Uterus (tissue), 4 donors: ENCODE data around the gene COL27A1. TPM values are rescaled to one million over a fixed set of nuclear protein-coding genes. Genes with fewer than 3 reads are reported as not detected.
A peak's percentile ranks its signal among the peaks of the same experiment; 100 is the strongest.

ENCODE experiments used
- DNase-seq, 2 donors: peaks; one replicate each; pipeline ENCODE4 v3.0.0-alpha.2; 2019 to 2020
- H3K27ac ChIP-seq, 2 donors: fragments of 200-600 bp; sonication (generic); 1 replicate in 1 of 2; 2 replicates in 1 of 2; pipeline ENCODE4 v1.5.1; 2016 to 2018
- H3K27me3 ChIP-seq, 2 donors: fragments of 200-600 bp; sonication (generic); one replicate each; pipeline ENCODE4 v1.5.1; 2018 to 2019; ENCODE audit warnings: control low read depth in 1 of 2
- H3K36me3 ChIP-seq, 2 donors: fragments of 200-600 bp; sonication (generic); one replicate each; pipeline ENCODE4 v1.5.1; 2019; ENCODE audit warnings: control low read depth in 1 of 2
- H3K4me1 ChIP-seq, 2 donors: fragments of 200-600 bp; sonication (generic); one replicate each; pipeline ENCODE4 v1.5.1; 2018 to 2019; ENCODE audit warnings: control low read depth in 1 of 2
- H3K4me3 ChIP-seq, 2 donors: fragments of 200-600 bp; sonication (generic); 1 replicate in 1 of 2; 2 replicates in 1 of 2; pipeline ENCODE4 v1.5.1; 2018 to 2019; ENCODE audit warnings: mild to moderate bottlenecking in 1 of 2
- H3K9me3 ChIP-seq, 2 donors: fragments of 200-600 bp; sonication (generic); one replicate each; pipeline ENCODE4 v1.5.1; 2019; ENCODE audit warnings: control low read depth in 1 of 2
- POLR2A ChIP-seq, 2 donors: fragments of 450-650 bp; IDR thresholded peaks; one replicate each; pipeline ENCODE4 v1.6.1; 2016; ENCODE audit warnings: antibody characterized with exemption in 2 of 2, mild to moderate bottlenecking in 1 of 2, moderate library complexity in 1 of 2
- intact Hi-C: fragments of 100-400 bp; cut with DNase I; formaldehyde crosslinking; loops from one replicate; pipeline ENCODE4 v1.15.1; 2023; ENCODE audit warnings: low total_unique reads
- total RNA-seq, 4 donors: library from RNA; depleted of rRNA in 3 of 4; stranded (reverse); fragments of >200 nt in 3 of 4; gene quantifications; one replicate each; pipeline versions ENCODE4 v1.1.0 to v1.2.4, GENCODE V29; 2014 to 2023
- TF ChIP-seq, protein P1 (sequence below), 4 experiments: fragments of 200-600 bp in 2 of 4; fragments of 450-650 bp in 2 of 4; sonication (generic) in 2 of 4; IDR thresholded peaks; one replicate each; pipeline ENCODE4 v1.5.1; 2016 to 2019; ENCODE audit warnings: antibody characterized with exemption in 4 of 4, mild to moderate bottlenecking in 2 of 4, moderate library complexity in 1 of 4
- donor health status: DM: yes; HTN: yes; CAD: no.

The COL27A1 gene
- total RNA-seq, 4 donors from 2014 or later = 7.9 to 52.9 (median 43.3) TPM

- no peak for DNase-seq
- Histone ChIP-seq H3K4me1 (no peaks in the 10 kb centered on the region), H3K4me3 (no peak overlapping the region), H3K27ac (no peak overlapping the region), H3K36me3 (no peaks in the 10 kb centered on the region), H3K9me3 (no peaks in the 10 kb centered on the region), H3K27me3 (no peaks in the 10 kb centered on the region)
- TF ChIP-seq, protein P1, sequence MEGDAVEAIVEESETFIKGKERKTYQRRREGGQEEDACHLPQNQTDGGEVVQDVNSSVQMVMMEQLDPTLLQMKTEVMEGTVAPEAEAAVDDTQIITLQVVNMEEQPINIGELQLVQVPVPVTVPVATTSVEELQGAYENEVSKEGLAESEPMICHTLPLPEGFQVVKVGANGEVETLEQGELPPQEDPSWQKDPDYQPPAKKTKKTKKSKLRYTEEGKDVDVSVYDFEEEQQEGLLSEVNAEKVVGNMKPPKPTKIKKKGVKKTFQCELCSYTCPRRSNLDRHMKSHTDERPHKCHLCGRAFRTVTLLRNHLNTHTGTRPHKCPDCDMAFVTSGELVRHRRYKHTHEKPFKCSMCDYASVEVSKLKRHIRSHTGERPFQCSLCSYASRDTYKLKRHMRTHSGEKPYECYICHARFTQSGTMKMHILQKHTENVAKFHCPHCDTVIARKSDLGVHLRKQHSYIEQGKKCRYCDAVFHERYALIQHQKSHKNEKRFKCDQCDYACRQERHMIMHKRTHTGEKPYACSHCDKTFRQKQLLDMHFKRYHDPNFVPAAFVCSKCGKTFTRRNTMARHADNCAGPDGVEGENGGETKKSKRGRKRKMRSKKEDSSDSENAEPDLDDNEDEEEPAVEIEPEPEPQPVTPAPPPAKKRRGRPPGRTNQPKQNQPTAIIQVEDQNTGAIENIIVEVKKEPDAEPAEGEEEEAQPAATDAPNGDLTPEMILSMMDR (IDR thresholded peaks at IDR 0.05) = no peak
- TF ChIP-seq POLR2A (IDR thresholded peaks at IDR 0.05) = no peak
- intact Hi-C loops = no loop called here
These were observed 45.2 kb upstream of the COL27A1 start for GRCh38 chr9:114110180-114110579.

- Histone ChIP-seq H3K4me1 (no peaks in the 10 kb centered on the region), H3K9me3 (no peaks in the 10 kb centered on the region), H3K36me3 (no peaks in the 10 kb centered on the region), H3K27me3 (no peaks in the 10 kb centered on the region), H3K27ac (no peak overlapping the region), H3K4me3 (no peak overlapping the region)
- no peak for DNase-seq
- no peak for TF ChIP-seq POLR2A (IDR thresholded peaks at IDR 0.05)
- TF ChIP-seq, protein P1 (IDR thresholded peaks at IDR 0.05) = no peak
- intact Hi-C loops = no loop called here
These were observed 43.0 kb upstream of the COL27A1 start for GRCh38 chr9:114112325-114112724.

DNA sequence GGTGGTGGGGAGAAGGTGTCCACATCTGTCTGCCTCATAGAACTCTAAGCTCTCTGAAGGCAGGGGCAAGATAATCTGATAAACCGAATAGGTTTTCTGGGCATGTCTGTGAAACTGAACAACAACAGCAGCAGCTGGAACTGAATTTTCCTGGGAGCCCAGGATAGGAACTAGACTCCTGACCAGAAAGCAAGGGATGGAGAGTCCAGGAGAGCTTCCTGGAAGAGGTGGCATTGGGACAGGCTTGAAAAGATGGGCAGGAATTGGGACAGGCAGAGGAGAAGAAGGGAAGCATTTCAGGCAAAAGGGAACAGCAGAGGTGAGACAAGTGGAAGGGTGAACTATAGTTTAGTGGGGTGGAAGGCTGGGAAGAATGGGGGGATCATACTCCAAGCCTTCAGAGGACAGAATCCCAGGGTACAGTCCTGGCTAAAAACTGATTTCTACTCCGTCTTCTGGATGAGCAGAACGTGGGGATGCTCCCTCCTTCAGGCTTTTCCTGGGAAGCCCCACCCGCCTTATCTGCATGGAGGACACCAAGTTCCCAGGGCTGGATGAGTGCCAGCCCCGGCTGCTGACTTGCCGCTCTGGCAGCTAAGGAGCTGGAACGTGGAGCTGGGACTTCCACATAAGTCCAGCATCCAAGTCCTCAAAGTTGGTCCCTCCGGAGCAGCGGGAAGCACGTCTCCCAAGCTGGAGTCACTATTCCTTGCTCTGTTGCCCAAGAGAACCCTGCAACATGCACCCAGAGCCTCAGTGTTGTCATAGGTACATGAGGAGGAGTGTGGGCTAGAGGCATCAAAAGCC lies 42.4 kb upstream of the COL27A1 start:
- DNase-seq = peak; percentile 74 to 84
- intact Hi-C loops = no loop called here
- Histone ChIP-seq H3K9me3 (no peaks in the 10 kb centered on the region), H3K36me3 (no peaks in the 10 kb centered on the region), H3K4me1 (no peaks in the 10 kb centered on the region), H3K4me3 (no peak overlapping the region), H3K27ac (no peak overlapping the region), H3K27me3 (no peaks in the 10 kb centered on the region)
- TF ChIP-seq, protein P1 (IDR thresholded peaks at IDR 0.05) = no peak
- TF ChIP-seq POLR2A (IDR thresholded peaks at IDR 0.05) = no peak

DNA sequence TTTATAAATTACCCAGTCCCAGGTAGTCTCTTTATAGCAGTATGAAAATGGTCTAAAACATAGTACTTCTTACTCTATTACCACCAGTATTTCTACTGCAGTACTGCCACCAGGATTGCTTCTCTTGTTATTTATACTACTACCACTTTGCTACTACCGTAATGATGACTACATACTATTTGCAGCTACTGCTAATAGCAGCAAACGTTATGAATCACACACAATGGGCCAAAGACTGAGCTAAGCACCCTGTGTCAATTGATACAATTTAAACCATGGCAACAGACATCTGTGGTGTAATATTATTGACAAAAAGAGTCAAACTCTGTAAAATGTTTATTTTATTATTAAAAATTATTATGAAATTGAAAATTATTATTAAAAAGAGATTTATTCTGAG lies 41.0 kb upstream of the COL27A1 start:
- no peak overlapping the region for H3K4me3 ChIP-seq
- no peaks in the 10 kb centered on the region for H3K9me3 ChIP-seq
- intact Hi-C loops = no loop called here
- no peaks in the 10 kb centered on the region for H3K27me3 ChIP-seq
- no peak overlapping the region for H3K27ac ChIP-seq
- TF ChIP-seq, protein P1 (IDR thresholded peaks at IDR 0.05) = no peak
- TF ChIP-seq POLR2A (IDR thresholded peaks at IDR 0.05) = no peak
- no peak for DNase-seq
- no peaks in the 10 kb centered on the region for H3K4me1 ChIP-seq
- H3K36me3 ChIP-seq = no peaks in the 10 kb centered on the region

DNA sequence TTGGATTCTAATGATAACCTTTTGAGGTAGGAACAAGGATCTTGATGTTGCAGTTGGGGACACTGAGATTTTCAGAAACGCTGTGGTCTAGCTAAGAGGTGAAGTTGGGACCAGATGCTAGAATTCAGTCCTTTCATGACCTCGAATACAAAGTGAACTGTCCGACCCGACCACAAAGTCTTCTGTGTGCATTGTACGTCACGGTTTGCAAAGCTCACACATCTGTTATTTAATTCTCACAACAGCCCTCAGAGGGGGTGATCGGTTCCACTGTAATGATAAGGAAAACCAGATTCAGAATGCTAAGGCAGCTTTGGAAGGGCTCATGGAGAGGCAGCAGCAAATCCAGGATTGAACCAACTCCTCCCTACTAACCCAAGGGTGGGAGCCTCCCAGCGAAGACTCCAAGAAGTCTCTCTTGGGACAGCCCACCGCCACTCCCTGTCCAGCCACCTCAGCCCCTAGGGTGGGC lies 39.6 kb upstream of the COL27A1 start:
- Histone ChIP-seq H3K4me3 (no peak overlapping the region), H3K4me1 (no peaks in the 10 kb centered on the region), H3K27ac (no peak overlapping the region), H3K9me3 (no peaks in the 10 kb centered on the region), H3K27me3 (no peaks in the 10 kb centered on the region), H3K36me3 (no peaks in the 10 kb centered on the region)
- intact Hi-C loops = no loop called here
- TF ChIP-seq POLR2A (IDR thresholded peaks at IDR 0.05) = no peak
- TF ChIP-seq, protein P1 (IDR thresholded peaks at IDR 0.05) = no peak
- no peak for DNase-seq
